GM21381 (cell line): ENCODE measurements around the gene CALML5.
"Not testable (repeated sequence)": the region's sequence is repeated elsewhere in the genome, so short reads cannot be mapped to it uniquely, and the experiment has no call there.

Experiments used
- ATAC-seq: cut with Tn5 transposase; IDR thresholded peaks from one replicate; pipeline ENCODE4 v1.9.1; 2021; ENCODE audit warnings: mild to moderate bottlenecking, moderate library complexity; ENCODE audit not compliant: unreplicated experiment

CALML5 gene

DNA sequence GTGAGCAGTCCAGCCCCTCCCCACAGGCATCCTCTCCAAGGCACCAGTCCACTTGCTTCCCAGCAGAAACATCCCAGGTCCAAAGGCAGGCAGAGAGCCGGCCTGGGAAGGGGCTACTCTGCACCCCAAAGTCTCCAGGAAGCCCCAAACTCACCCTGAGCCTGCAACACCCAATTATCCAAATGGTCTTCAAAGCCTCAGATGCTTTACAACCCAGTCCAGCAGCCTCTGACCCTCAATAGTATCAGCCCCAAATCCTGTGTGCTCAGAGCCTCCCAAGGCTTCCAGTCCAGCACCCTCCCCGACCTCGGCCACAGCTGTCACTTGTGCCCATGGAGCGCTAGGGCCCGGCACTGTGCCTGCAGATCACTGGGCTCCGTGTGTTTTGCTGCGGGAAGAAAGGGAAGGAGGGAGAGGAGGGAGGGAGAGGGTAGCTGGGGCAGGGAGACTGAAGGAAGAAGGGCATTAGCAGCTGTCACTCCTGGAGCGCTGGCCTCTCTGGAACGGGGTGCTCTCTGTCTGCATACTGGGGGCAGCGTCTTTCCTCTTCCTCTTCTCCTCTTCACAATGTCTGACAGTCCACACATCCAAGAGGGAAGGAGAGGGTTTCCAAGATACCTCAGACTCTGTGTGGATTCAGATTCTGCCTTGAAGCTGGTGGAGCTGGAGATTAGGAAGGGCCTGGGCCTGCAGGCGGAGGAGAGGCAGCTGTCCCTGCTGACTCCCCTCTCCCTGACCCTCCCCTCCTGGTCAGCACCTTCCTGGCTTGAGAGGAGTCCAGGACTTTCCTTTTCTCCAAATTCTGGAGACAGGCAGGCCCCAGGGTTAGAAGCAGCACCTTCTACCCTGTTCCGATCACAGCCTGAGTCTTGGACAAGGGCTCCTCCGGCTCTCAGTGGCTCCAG lies 13.2 kb downstream of the CALML5 start:
- no peak for ATAC-seq

DNA sequence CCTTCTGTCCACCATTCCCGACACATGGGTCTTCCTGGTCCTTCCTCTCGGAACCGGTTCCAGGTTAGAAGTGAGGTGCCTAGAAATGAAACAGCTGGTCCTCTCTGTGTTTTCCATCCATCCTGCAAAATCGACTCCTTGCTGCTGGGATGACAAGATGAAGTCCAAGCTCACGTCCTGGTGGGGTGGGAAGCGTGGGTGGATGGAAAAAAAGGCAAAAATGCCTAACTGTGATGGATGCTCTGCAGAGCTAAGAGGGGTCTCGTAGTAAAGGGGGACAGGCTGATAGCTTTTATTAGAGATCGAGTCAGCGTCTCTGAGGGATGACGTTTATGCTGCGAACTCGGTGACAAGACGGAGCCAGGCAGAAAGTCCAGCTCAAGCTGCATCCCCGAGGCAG lies 14.1 kb downstream of the CALML5 start:
- ATAC-seq = no peak

DNA sequence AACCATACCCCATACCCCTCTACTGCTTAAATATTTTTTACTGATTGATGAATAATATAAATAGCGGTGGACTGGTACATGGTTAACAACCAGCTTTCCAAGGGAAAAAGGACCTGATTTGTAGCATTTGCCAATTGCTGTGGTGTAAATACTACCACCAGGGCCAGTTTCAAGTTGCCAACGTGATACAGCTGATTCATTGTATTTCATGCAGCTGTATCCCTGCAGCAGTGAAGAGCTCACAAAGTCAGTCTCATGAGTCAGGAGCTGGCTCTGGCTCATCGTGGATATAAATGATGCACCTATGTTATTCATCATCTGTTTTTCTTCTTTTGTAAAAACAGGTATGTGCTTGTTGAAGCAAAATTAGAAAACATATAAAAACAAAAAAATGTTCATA lies 15.2 kb downstream of the CALML5 start:
- ATAC-seq = no peak

DNA sequence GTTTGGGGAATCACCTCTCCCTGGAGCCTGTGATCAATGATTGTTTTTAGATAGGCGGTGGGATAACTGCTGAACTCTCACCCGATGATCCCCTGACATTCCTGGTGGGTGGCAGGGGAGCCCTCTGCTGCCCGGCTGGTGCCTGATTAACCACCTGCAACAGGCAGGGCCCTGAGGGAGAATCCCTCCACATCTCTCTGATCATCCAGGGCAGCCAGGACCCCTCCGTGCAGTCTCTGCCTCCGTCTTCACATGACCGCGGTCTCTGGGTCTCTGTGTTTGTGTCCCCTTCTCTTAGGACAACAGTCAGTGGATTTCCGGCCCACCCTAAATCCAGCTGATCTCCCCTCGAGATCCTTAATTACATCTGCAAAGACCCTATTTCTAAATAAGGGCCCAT lies 17.4 kb downstream of the CALML5 start:
- no peak for ATAC-seq

DNA sequence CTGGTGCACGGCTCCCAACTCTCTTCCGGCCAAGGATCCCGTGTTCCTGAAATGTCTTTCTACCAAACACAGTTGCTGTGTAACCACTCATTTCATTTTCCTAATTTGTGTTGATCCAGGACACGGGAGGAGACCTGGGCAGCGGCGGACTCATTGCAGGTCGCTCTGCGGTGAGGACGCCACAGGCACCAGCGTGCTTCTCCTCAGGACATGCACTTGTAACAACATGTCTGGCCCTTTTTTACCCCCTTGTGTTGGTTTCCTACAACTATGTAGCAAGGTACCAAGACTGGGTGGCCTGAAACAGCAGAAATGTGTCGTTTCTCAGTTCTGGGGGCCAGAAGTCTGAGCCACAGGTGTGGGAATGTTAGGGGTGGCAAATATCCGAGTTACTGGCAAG lies 18.2 kb downstream of the CALML5 start:
- no peak for ATAC-seq

DNA sequence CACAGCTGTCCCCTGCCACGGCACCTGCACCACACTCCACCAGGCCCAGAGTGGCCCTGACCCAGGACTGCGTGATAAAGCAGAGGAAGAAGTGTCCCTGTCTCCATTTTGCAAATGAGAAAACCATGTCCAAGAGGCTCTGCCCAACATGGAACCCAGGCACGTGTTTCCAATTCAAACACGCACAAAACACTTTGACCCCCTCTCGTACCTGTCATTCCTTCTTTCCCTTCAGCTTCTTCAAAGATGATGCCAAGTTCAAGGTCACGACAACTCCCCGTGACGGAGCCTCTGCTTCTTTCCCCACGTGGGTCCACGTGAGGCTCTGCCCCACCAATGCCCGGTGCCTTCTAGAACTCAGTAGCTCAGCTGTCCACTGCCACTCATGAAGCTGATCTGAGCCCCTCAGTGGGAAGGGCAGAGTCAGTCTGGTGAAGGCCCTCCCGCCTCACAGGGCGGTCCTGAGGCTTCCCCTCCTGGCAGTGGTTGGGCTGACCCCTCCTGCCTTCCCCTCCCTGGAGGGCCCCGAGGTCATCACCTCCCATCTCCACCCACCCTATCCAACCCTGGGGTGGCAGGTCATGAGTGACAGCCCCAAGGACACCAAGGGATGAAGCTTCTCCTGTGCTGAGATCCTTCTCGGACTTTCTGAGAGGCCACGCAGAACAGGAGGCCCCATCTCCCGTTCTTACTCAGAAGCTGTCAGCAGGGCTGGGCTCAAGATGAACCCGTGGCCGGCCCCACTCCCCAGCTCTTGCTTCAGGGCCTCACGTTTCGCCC lies 19.0 kb downstream of the CALML5 start:
- no peak for ATAC-seq

DNA sequence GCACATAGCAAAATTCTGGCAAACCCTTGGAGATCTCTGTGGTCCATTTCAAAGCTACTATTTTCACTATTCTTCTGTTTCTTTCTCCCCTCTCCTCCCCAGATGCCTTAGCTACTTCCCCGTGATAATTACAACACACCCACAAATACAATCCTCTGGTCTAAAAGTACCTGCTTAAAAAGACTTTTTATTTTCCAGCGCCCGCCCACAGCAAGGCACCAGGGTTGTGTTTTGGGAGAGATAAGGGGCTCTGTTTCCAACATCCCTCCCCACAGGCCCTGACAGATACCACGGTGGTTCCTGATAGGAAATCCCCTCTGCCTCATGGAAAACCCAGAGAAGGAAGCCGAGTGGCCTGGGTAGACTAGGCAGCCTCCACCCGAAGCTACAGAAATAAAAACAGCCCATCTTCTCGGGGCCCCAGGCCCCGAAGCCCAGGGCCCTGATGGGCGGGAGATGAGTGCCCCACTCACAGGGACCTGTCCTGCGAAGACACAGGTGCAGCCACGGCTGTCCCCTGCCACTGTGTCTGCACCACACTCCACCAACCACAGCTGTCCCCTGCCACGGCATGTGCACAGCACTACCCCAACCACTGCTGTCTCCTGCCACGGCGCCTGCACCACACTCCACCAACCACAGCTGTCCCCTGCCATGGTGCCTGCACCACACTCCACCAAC lies 19.7 kb downstream of the CALML5 start:
- ATAC-seq = no peak

DNA sequence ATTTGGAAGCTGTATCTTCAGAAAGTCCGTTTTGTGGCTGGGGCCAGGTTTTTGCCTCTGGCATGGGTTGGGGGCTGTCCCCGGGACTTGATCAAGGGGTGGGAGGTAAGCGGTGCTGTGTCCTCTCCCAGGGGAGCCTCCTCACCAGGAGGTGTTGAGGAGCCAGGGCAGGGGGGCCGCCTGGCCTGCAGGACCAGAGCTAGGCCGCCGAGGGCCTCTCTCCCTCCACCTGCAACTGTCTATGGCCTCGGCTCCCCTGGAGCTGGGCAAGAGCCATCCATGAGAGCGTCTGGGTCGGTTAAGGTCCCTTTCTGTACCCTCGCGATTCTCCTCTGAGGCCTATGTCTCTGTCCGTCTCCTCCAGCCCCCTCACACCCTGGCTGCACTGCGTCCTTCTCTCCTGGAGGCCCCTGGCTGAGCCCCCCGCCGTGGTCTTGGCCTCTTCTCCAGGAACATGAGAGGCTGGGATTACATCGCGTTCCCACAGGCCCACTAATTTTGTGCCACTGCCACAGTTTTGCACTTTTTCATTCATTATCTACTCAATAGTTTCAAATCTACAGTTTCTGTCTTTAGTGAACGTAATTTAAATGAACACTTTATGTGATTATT lies 20.6 kb downstream of the CALML5 start:
- no peak for ATAC-seq

DNA sequence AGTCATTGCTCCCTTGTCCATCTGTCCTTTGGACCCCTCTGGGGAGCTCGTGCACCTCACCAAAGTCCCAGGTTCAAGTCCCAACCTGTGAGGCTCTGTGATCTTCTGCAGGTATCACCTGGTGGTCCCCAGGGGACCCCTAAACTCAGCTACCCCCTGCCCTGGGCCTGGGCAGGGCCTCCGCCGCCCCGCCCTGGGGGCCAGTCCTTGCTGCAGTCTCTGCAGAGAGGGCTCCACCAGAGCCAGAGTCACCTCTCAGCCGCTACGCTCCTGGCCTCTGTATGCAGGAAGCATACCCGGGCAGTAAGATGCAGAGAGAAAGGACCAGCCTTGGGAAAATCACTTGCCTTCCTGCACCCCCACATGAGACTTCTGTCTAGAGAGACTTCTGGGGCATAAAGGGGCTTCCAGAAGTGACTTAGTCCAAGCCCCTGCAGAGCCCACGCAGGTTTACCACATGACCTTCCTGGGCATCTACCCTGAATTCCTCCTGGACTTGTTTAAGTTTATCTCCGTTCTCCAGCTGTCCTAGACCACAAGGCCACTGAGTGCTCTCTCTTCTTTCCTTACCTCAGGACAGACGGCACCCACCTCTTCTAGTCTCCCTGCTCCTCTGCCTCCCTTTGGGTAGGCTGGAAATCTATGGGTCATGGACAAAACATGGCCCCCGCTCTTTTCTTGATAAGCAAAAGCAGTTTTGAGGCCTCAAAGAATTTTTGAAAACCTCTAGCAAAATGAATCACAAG lies 21.2 kb downstream of the CALML5 start:
- no peak for ATAC-seq

DNA sequence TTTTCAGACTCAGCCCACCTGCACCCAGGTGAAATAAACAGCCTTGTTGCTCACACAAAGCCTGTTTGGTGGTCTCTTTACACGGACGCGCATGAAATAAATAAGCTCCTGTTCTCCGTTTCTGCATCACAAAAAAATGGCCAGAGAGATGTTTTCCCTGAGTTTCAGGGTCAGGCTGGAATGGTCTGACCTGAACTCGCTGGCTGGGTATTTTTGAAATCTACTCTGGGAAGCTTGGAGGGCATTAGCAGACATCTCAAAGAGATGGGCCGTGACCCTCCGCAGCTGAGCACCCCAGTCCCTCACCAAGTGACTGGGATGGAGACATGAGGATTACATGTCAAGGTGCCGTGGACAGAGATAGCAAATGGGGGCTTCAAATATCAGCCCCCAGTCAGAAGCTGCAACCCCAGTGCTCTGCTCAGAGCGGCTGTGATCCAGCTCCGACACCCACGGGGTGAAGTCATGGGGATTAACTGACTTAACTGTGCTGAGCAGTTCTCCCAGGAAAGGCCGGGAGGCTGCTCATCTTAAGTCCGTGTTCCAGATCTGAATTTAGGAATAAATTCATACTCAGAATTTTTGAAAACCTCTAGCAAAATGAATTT lies 22.3 kb downstream of the CALML5 start:
- ATAC-seq = no peak

DNA sequence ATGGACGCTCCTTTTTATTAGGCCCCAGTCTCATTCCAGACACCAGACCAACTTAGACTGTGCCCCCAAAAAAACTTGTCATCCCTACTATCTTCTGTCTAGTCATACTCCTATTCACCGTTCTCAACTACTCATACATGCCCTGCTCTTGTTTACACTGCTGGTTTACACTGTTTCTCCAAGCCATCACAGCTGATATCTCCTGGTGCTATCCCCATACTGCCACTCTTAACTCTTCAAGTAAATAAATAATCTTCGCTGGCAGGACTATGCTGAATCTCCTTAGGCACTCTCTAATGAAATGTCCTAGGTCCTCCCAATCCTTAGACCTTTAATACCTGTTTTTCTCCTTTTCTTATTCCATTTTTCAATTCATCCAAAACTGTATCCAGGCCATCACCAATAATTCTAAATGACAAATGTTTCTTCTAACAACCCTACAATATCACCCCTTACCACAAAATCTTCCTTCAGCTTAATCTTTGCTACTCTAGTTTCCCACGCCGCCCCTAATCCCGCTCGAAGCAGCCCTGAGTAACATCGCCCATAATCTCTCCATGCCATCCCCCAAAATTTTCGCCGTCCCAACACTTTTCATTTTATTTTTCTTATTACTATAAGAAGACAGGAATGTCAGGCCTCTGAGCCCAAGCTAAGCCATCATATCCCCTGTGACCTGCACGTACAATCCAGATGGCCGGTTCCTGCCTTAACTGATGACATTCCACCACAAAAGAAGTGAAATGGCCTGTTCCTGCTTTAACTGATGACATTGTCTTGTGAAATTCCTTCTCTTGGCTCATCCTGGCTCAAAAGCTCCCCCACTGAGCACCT lies 23.2 kb downstream of the CALML5 start:
- not testable (repeated sequence) for ATAC-seq

DNA sequence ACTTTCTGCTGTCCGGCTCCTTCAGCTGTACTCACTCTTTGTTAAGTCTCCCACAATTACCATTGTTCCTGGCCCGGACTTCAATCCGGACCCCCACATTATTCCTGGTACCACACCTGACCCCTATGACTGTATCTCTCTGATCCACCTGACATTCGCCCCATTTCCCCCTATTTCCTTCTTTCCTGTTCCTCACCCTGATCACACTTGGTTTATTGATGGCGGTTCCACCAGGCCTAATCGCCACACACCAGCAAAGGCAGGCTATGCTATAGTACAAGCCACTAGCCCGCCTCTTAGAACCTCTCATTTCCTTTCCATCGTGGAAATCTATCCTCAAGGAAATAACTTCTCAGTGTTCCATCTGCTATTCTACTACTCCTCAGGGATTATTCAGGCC lies 24.3 kb downstream of the CALML5 start:
- not testable (repeated sequence) for ATAC-seq

DNA sequence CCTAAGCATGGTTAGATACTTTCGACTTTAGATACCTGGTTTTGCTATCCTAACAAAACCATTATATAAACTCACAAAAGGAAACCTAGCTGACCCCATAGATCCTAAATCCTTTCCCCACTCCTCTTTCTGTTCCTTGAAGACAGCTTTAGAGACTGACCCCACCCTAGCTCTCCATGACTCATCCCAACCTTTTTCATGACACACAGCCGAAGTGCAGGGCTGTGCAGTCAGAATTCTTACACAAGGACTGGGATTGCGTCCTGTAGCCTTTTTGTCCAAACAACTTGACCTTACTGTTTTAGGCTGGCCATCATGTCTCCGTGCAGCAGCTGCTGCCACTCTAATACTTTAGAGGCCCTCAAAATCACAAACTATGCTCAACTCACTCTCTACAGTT lies 24.7 kb downstream of the CALML5 start:
- not testable (repeated sequence) for ATAC-seq

DNA sequence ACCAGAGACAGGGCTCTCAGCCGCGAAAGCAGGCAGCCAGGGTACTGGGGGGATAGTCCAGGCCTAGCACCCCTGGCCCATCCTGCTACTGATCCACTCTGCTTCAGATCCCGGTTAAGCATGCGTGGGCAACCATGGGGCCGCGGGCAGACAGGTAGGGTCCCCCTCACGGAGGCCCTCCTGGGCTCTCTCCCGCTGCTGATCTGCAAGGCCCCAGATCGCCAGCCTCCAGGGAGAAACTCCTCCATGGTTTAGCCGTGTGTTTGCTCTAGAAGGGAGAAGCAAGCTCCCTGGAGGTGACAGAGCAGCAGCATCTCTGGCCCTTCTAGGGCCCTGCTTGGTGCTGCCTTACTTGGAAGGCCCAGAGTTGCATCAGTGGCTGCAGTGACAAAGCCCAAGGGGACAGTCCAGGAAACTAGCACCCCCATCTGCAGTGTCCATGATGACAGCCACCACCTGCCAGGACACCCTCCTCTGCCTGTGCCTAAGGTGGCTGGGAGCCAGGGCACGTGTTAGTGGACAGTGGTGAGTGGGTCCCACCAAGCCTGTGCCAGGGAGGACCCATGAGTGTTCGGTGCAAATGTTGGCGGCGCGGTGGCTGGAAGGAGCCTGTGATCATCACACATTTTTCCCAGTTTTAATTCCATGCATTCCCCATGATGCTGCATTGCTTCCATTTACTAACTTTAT lies 29.2 kb downstream of the CALML5 start:
- no peak for ATAC-seq

DNA sequence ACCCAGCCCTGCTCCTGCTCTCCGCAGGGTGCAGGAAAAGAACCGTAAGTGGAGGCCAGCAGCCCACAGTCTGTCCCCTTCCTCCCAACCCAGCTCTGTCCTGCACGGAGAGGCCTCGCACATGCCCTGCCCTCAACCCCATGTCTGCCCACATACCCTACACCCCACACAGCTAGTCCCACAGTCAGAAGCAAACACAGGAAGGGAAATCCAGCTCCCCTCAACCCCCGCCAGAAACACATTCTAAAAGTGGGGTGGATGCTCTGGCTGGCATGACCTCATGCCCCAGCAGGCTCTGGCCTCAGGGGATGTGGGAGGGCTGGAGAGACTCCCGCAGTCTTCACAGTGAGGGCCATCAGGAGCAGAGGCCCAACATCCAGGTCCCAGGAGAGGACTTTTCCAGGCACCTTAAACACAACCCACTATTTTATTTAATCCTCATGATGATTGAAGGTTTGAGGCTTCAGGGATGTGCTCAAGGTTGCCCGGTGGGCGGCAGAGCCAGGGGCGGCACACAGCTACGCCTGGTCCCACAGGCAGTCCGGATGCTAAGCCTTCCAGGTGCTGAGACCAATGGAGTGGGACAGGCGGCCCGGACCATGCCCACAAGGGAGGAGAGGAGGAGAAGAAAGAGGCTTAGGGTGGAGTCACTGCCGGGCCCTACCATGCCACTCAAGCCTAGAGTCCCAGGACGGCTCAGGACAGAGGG lies 29.9 kb downstream of the CALML5 start:
- no peak for ATAC-seq

DNA sequence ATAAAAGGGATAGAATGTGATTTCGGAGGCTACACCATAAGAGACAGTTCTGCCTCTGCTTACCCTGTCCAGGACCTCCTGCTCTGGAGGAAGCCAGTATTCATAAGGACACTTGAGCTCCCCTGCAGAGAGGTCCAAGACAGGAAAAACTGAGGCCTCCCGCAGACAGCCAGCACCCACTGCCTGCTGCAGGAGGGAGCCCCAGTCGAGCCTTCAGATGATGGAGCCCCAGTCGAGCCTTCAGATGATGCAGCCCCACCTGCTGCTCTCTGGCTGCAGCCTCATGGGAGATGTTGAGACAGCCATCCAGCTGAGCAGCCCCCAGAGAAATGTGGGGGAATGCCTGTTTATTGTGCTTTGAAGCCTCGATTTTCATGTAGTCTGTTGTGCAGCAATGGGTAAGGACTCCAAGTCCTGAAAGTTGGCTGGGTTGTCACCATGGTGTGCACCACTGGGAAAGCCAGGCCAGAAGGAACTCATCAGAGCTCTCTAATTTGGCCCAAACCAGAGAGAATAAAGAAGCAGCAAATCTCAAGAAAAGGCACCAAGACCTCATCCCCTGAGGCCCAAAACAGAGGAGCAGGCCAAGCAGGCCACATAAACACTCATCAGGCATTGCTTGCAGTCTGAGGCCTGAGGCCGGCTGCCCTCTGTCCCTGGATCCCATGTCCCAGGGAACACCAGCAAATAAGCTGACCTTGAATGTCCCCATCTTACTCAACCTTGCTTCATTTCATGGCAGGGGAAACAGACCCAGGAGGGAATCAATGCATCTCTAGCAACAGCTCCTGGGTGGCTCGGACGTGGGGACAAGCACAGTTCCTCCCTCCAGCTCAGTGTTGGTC lies 30.9 kb downstream of the CALML5 start:
- ATAC-seq = no peak

DNA sequence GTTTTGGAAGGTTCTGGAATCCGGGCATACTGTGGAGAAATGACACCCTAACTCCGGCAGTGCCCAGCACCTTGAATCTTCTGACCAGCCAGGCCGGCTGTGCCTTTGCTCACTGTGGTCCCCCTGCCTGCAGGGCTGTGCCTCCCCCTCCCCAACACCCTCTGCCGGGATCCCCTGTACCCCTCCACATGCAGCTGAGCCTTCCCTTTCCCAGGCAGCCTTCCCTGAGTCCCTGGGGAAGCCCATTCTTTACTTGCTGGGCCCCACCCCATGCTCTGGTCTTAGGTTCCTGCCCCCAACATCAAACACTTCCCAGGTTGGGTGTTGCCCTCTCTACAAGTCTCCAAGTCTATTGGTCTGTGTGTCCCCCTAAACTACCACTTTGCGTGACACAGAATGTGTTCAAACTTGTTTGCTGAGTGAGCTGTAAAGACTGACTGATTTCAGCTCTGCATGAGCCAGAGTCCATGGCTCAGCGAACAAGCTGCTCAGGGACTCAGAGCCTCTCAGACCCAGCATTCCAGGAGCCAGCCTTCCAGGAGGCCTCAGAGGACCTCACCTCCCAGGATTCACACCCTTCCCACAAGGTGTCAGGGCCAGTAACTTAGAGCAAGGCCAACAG lies 31.6 kb downstream of the CALML5 start:
- ATAC-seq = no peak
